HepG2 (cell line): ENCODE data around the gene PXDC1. TPM values are rescaled to one million over a fixed set of nuclear protein-coding genes. Genes with fewer than 3 reads are reported as not detected.
A peak's percentile ranks its signal among the peaks of the same experiment; 100 is the strongest.

Experiments
- ATAC-seq: fragments of 200-7000 bp; cut with Tn5 transposase; 3 replicates; pipeline ENCODE4 v1.9.1; 2020; ENCODE audit warnings: mild to moderate bottlenecking, moderate library complexity
- BruUV-seq: library from RNA; stranded (reverse); fragments of 400-500 nt; replicated peaks from 2 replicates; lab custom pipeline; 2021; lab: Mats Ljungman, UMichigan
- CTCF ChIA-PET: fragments of 300-600 bp; formaldehyde crosslinking; extraction: SDS; loops from one replicate; lab custom pipeline; 2021; ENCODE audit warnings: low total read pairs, inconsistent platforms, low intra/inter-chr PET ratio; lab: Yijun Ruan, JAX
- POLR2A ChIA-PET: fragments of 350-600 bp; sonication (Branson Sonifier 250); formaldehyde crosslinking; loops from one replicate; lab custom pipeline; 2020; ENCODE audit warnings: antibody characterized with exemption, inconsistent platforms; lab: Yijun Ruan, JAX
- DNase-seq: peaks from one replicate; pipeline ENCODE4 v3.0.0-alpha.2; 2015; ENCODE audit warnings: low spot score
- FAIRE-seq: peaks from 3 replicates; lab custom pipeline; 2011; peaks lifted over from hg19 to GRCh38; lab: Jason Lieb, UNC
- H2AFZ ChIP-seq: one replicate; pipeline ENCODE4 v1.6.1; 2011; ENCODE audit warnings: low read length, inconsistent platforms
- H3K27ac ChIP-seq: fragments of 300-600 bp; 3 replicates; pipeline ENCODE4 v1.8.0; 2011; ENCODE audit warnings: mixed run types, mild to moderate bottlenecking, mixed read lengths, low read length, inconsistent platforms; ENCODE audit not compliant: insufficient read depth; ENCODE audit errors: extremely low read length
- H3K27me3 ChIP-seq, 2 experiments: fragments of 200-600 bp in 1 of 2; 2 replicates in 1 of 2; 3 replicates in 1 of 2; pipeline versions ENCODE4 v1.6.0 to v1.8.0; 2011; ENCODE audit warnings: low read length in 2 of 2, mild to moderate bottlenecking in 2 of 2, moderate library complexity in 2 of 2, inconsistent platforms in 1 of 2; ENCODE audit not compliant: insufficient read depth in 2 of 2, control insufficient read depth in 1 of 2
- H3K36me3 ChIP-seq, 2 experiments: fragments of 200-600 bp in 1 of 2; replicated peaks in 1 of 2; 2 replicates in 1 of 2; 3 replicates in 1 of 2; pipeline versions ENCODE4 v1.5.1 to v1.8.0; 2011; ENCODE audit warnings: low read length in 2 of 2, inconsistent platforms in 1 of 2; ENCODE audit not compliant: insufficient read depth in 2 of 2, control insufficient read depth in 1 of 2
- H3K4me1 ChIP-seq: 2 replicates; pipeline ENCODE4 v1.5.1; 2012; ENCODE audit warnings: low read length, inconsistent platforms; ENCODE audit not compliant: insufficient read depth
- H3K4me2 ChIP-seq: 2 replicates; pipeline ENCODE4 v1.6.0; 2011; ENCODE audit warnings: low read depth, low read length, inconsistent platforms
- H3K4me3 ChIP-seq, 3 experiments: fragments of 200-600 bp in 1 of 3; sonication (generic), shearing (Covaris generic) in 1 of 3; replicated peaks in 1 of 3; 2 replicates each; pipeline ENCODE4 v1.5.1; 2011 to 2016; ENCODE audit warnings: low read length in 3 of 3, inconsistent platforms in 2 of 3, low read depth in 2 of 3, mild to moderate bottlenecking in 2 of 3, control low read depth in 1 of 3, mixed read lengths in 1 of 3; ENCODE audit not compliant: insufficient read depth in 1 of 3
- H3K79me2 ChIP-seq: one replicate; pipeline ENCODE4 v1.6.1; 2011; ENCODE audit warnings: low read length, inconsistent platforms; ENCODE audit not compliant: insufficient read depth
- H3K9ac ChIP-seq: 2 replicates; pipeline ENCODE4 v1.6.0; 2011; ENCODE audit warnings: mild to moderate bottlenecking, low read depth, low read length, inconsistent platforms; ENCODE audit not compliant: insufficient read depth
- H3K9me3 ChIP-seq: 2 replicates; pipeline ENCODE4 v1.5.1; 2012; ENCODE audit warnings: mild to moderate bottlenecking, low read length
- H4K20me1 ChIP-seq: 2 replicates; pipeline ENCODE4 v1.6.0; 2011; ENCODE audit warnings: inconsistent platforms, mild to moderate bottlenecking, low read length, moderate library complexity; ENCODE audit not compliant: insufficient read depth
- TCF7L2 ChIP-seq: IDR thresholded peaks from 2 replicates; pipeline ENCODE4 v1.6.1; 2011; ENCODE audit warnings: mild to moderate bottlenecking, low read depth, low read length, moderate library complexity
- TRAFD1 ChIP-seq: sonication (generic); formaldehyde crosslinking; IDR thresholded peaks from 2 replicates; pipeline ENCODE4 v1.5.1; 2020; ENCODE audit warnings: missing genetic modification reagents, mild to moderate bottlenecking, borderline replicate concordance
- ZBTB2 ChIP-seq: sonication (generic); formaldehyde crosslinking; IDR thresholded peaks from 2 replicates; pipeline ENCODE4 v1.8.0; 2022; ENCODE audit warnings: low read depth, missing genetic modification reagents
- ZFP36L1 ChIP-seq: sonication (generic); formaldehyde crosslinking; IDR thresholded peaks from 2 replicates; pipeline ENCODE4 v1.8.0; 2022; ENCODE audit warnings: mild to moderate bottlenecking, missing genetic modification reagents, moderate library complexity
- ZNF260 ChIP-seq: sonication (generic); formaldehyde crosslinking; IDR thresholded peaks from 2 replicates; pipeline ENCODE4 v1.4.0; 2020; ENCODE audit warnings: missing genetic modification reagents, low read depth, mild to moderate bottlenecking, borderline replicate concordance
- ZNF331 ChIP-seq: sonication (generic); formaldehyde crosslinking; IDR thresholded peaks from 2 replicates; pipeline ENCODE4 v1.4.0; 2020; ENCODE audit warnings: missing genetic modification reagents
- ZNF441 ChIP-seq: sonication (generic); formaldehyde crosslinking; IDR thresholded peaks from 2 replicates; pipeline ENCODE4 v1.7.0; 2021; ENCODE audit warnings: missing genetic modification reagents, borderline replicate concordance
- ZNF747 ChIP-seq: sonication (generic); formaldehyde crosslinking; IDR thresholded peaks from 2 replicates; pipeline ENCODE4 v1.8.1; 2023; ENCODE audit warnings: missing genetic modification reagents, mild to moderate bottlenecking, borderline replicate concordance
- WGBS: methylation state at CpG from one replicate; pipeline ENCODE4 v1.1.6; 2017; ENCODE audit warnings: low lambda C conversion rate; 5-methylcytosine and 5-hydroxymethylcytosine counted together
- in situ Hi-C: cut with HindIII; loops from 2 replicates; pipeline ENCODE4 v1.10.0; 2017; ENCODE audit warnings: low pct_unique_long_range_greater_than_20kb; ENCODE audit not compliant: extremely low pct_ligation_motif_present
- intact Hi-C: fragments of 100-400 bp; cut with micrococcal nuclease; formaldehyde crosslinking; loops from one replicate; pipeline ENCODE4 v1.10.0; 2022; ENCODE audit not compliant: unreplicated experiment
- polyA plus RNA-seq, 8 experiments: library from polyadenylated mRNA; depleted of rRNA in 3 of 8; stranded (reverse) in 7 of 8; unstranded in 1 of 8; fragments of >200 nt; fragmentation: Illumina TruSeq in 4 of 8; extraction: Trizol in 4 of 8; gene quantifications; 2 replicates each; pipeline versions ENCODE4 v1.2.1 to v1.2.3, GENCODE V29; 2011 to 2016; ENCODE audit warnings: low read depth in 4 of 8, missing spikeins in 1 of 8, mixed read lengths in 1 of 8; ENCODE audit not compliant: insufficient read depth in 1 of 8
- total RNA-seq, 5 experiments: library from RNA; depleted of rRNA; stranded (reverse); fragments of >200 nt; fragmentation: Illumina TruSeq; extraction: Trizol; gene quantifications; 2 replicates each; pipeline ENCODE4 v1.2.3, GENCODE V29; 2016; ENCODE audit warnings: low read depth in 1 of 5

PXDC1 gene
- total and polyA plus RNA-seq, 2 of the 13 experiments (the other 11 are each of a cell fraction or from before 2014, with no cell fraction given) = 32.4 to 34.7 TPM

- no peak for TF ChIP-seq ZNF260 (CRISPR knock-in tag)
Observed at GRCh38 chr6:3715285-3715684, 36.2 kb downstream of the PXDC1 start (continued).

GRCh38 chr6:3714768-3715167, 36.7 kb downstream of the PXDC1 start:
- Histone ChIP-seq H3K27me3 (no peaks in the 10 kb centered on the region), H3K9ac (no peak overlapping the region), H3K36me3 (no peaks in the 10 kb centered on the region), H3K9me3 (peaks cover 10% of the 10 kb centered on the region; the same call in 1 of the 2 replicates), H3K27ac (no peak overlapping the region), H4K20me1 (no peaks in the 10 kb centered on the region), H3K4me1 (0 out of 2 replicates have a peak, but pooled peaks cover 8% of the 10 kb centered on the region), H3K79me2 (no peaks in the 10 kb centered on the region), H3K4me3 (no peak overlapping the region), H2AFZ (no peak overlapping the region), H3K4me2 (no peak overlapping the region)
- WGBS = 93% methylated on average over 1 of the region's 1 CpG
- intact Hi-C loops (no loop called here), in situ Hi-C loops (no loop called here)
- no peak for TF ChIP-seq ZFP36L1 (CRISPR knock-in tag)
- TF ChIP-seq ZNF747 (CRISPR knock-in tag) = no peak
- TF ChIP-seq ZNF331 = peak; percentile 97
- no peak for TF ChIP-seq ZBTB2 (CRISPR knock-in tag)
- no peak for TF ChIP-seq TCF7L2
- no peak for TF ChIP-seq TRAFD1 (CRISPR knock-in tag)
- TF ChIP-seq ZNF441 (CRISPR knock-in tag) = no peak
- POLR2A ChIA-PET = no interaction called here
- BruUV-seq = no TSS peak
- ATAC-seq = no peak
- FAIRE-seq = no peak
- no peak for DNase-seq
- CTCF ChIA-PET = no interaction called here
